DOHH2 (cell line): ENCODE data around the gene TFCP2L1.

Source experiments
- H3F3A ChIP-seq: fragments of 200-600 bp; sonication (generic), shearing (Covaris generic); 2 replicates; pipeline ENCODE4 v1.6.0; 2016; ENCODE audit warnings: antibody characterized with exemption, mild to moderate bottlenecking; ENCODE audit not compliant: control insufficient read depth, insufficient read depth
- H3K27ac ChIP-seq: fragments of 200-600 bp; sonication (generic); 2 replicates; pipeline ENCODE4 v1.5.1; 2014; ENCODE audit warnings: low read depth, mild to moderate bottlenecking, low read length, moderate library complexity
- H3K27me3 ChIP-seq: fragments of 200-600 bp; sonication (generic); 2 replicates; pipeline ENCODE4 v1.6.1; 2014; ENCODE audit warnings: mild to moderate bottlenecking, low read length, mixed read lengths; ENCODE audit not compliant: control insufficient read depth
- H3K36me3 ChIP-seq: fragments of 200-600 bp; sonication (generic); 2 replicates; pipeline ENCODE4 v1.6.1; 2014; ENCODE audit warnings: mild to moderate bottlenecking, low read length, moderate library complexity, mixed read lengths; ENCODE audit not compliant: control insufficient read depth
- H3K4me1 ChIP-seq: fragments of 200-600 bp; sonication (generic); 2 replicates; pipeline ENCODE4 v1.6.1; 2014; ENCODE audit warnings: mild to moderate bottlenecking, low read length, mixed read lengths; ENCODE audit not compliant: control insufficient read depth
- H3K4me2 ChIP-seq: fragments of 200-600 bp; sonication (generic); 2 replicates; pipeline ENCODE4 v1.6.0; 2014; ENCODE audit warnings: mild to moderate bottlenecking, low read length, moderate library complexity
- H3K4me3 ChIP-seq: fragments of 200-600 bp; sonication (generic); 2 replicates; pipeline ENCODE4 v1.5.1; 2014; ENCODE audit warnings: mild to moderate bottlenecking, low read length, mixed read lengths
- H3K79me2 ChIP-seq: fragments of 200-600 bp; sonication (generic); 2 replicates; pipeline ENCODE4 v1.6.1; 2014; ENCODE audit warnings: mild to moderate bottlenecking, low read length, mixed read lengths; ENCODE audit not compliant: control insufficient read depth
- H3K9me2 ChIP-seq: fragments of 200-600 bp; sonication (generic); replicated peaks from 2 replicates; pipeline ENCODE4 v1.6.1; 2014; ENCODE audit warnings: mild to moderate bottlenecking, low read length, mixed read lengths; ENCODE audit not compliant: control insufficient read depth
- H3K9me3 ChIP-seq: fragments of 200-600 bp; sonication (generic); 2 replicates; pipeline ENCODE4 v1.6.1; 2014; ENCODE audit warnings: antibody characterized with exemption, low read length, mixed read lengths; ENCODE audit not compliant: control insufficient read depth, insufficient read depth
- H4K20me1 ChIP-seq: fragments of 200-600 bp; sonication (generic); 2 replicates; pipeline ENCODE4 v1.6.0; 2014; ENCODE audit warnings: low read depth, mild to moderate bottlenecking, antibody characterized with exemption, low read length, moderate library complexity; ENCODE audit not compliant: control insufficient read depth, insufficient read depth
- EZH2phosphoT487 ChIP-seq: fragments of 200-600 bp; sonication (generic); IDR thresholded peaks from 2 replicates; pipeline ENCODE4 v1.6.1; 2017; ENCODE audit warnings: borderline replicate concordance, mild to moderate bottlenecking, antibody characterized with exemption, low read length, moderate library complexity, mixed read lengths
- TF ChIP-seq, protein P1 (sequence below): fragments of 200-600 bp; sonication (generic); IDR thresholded peaks from one replicate; pipeline ENCODE4 v1.5.1; 2014; ENCODE audit warnings: antibody characterized with exemption, mild to moderate bottlenecking, low read depth, low read length; ENCODE audit not compliant: poor library complexity, severe bottlenecking

Gene TFCP2L1

DNA sequence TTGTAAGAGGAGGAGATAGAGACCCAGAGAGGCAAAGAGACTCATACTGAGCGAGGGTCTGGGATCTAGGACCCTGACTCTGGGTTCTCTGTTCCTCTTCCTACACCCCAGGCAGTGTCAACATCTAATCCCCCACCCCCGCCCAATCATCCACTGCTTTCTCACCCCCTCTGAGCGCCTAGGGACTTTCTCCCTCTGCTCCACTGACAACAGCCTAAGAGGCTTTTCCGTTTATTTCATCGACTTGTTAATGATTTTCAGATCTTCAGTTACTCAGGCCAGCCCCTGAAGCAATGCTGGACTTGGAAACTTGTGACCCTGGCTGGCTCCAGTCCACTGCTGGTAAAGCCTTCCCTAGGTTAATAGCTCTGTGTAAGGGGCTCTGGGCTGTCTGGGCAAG, 65.1 kb downstream of the TFCP2L1 start:
- H3K27me3 ChIP-seq, result peaks cover 11% of the 10 kb centered on the region
- H3K4me3 ChIP-seq, result no peak overlapping the region

DNA sequence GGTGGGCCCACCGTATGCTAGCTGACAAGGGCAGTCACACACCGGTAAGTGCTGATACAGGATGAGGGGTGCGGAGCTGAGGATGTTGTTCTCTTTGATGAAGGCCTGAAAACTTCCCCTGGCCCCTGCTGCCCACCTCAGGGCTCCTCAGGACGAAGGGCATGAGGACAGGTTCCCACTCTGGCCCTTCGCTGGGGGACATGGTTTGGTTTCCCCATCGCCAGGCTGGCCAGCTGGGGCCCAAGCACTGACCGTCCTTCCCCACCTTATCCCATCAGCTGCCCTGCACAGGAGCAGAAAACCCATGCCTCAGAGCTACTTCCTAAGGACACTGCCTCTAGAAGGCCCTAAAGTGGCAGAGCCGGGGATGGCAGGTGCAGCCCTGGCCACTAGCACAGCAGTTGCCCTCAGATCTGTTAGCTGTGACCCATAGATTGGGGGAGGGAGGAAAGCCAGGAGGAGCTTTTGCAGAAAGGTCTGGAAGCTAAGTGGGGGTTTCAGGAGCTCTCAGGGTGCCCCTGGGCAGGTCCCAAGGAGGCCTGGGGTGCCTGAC, 66.5 kb downstream of the TFCP2L1 start:
- Histone ChIP-seq H3K4me3 (no peak overlapping the region), H3K4me1 (no peaks in the 10 kb centered on the region), H3K27me3 (peaks cover 11% of the 10 kb centered on the region), H4K20me1 (no peaks in the 10 kb centered on the region), H3K9me2 (no peaks in the 10 kb centered on the region), H3K79me2 (no peaks in the 10 kb centered on the region), H3K9me3 (no peaks in the 10 kb centered on the region), H3K27ac (no peak overlapping the region), H3K4me2 (no peak overlapping the region), H3F3A (no peaks in the 10 kb centered on the region), H3K36me3 (no peaks in the 10 kb centered on the region)
- no peak for TF ChIP-seq EZH2phosphoT487
- TF ChIP-seq, protein P1, sequence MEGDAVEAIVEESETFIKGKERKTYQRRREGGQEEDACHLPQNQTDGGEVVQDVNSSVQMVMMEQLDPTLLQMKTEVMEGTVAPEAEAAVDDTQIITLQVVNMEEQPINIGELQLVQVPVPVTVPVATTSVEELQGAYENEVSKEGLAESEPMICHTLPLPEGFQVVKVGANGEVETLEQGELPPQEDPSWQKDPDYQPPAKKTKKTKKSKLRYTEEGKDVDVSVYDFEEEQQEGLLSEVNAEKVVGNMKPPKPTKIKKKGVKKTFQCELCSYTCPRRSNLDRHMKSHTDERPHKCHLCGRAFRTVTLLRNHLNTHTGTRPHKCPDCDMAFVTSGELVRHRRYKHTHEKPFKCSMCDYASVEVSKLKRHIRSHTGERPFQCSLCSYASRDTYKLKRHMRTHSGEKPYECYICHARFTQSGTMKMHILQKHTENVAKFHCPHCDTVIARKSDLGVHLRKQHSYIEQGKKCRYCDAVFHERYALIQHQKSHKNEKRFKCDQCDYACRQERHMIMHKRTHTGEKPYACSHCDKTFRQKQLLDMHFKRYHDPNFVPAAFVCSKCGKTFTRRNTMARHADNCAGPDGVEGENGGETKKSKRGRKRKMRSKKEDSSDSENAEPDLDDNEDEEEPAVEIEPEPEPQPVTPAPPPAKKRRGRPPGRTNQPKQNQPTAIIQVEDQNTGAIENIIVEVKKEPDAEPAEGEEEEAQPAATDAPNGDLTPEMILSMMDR, result no peak

More for the DNA sequence above, 65.1 kb downstream of the TFCP2L1 start:
- Histone ChIP-seq H3K9me3 (no peaks in the 10 kb centered on the region), H3K36me3 (no peaks in the 10 kb centered on the region), H3K4me2 (no peak overlapping the region), H4K20me1 (no peaks in the 10 kb centered on the region), H3F3A (no peaks in the 10 kb centered on the region), H3K4me1 (no peaks in the 10 kb centered on the region), H3K79me2 (no peaks in the 10 kb centered on the region), H3K27ac (no peak overlapping the region), H3K9me2 (no peaks in the 10 kb centered on the region)
- TF ChIP-seq, protein P1, result no peak
- TF ChIP-seq EZH2phosphoT487, result no peak

DNA sequence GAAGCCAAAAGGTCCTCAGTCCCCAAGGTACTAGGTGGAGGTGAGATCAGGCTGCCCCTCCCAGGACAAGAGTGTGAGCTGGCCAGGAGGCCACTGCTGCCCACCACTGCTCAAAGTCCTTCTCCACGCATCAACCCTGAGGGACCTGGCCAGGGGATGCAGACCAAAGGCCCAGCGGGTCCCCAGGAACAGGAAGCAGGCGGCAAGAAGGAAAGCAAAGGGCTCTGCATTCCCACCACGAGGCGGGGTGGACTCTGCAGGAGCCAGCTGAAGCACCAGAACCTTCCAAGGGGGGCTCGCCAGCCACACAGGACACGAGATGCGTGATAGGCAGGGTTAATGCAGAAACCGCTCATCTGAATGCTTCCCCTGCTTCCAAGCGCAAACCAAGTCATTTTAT, 67.4 kb downstream of the TFCP2L1 start:
- H4K20me1 ChIP-seq, result no peaks in the 10 kb centered on the region
- H3K9me3 ChIP-seq, result no peaks in the 10 kb centered on the region
- H3K9me2 ChIP-seq, result no peaks in the 10 kb centered on the region
- H3K36me3 ChIP-seq, result no peaks in the 10 kb centered on the region
- H3K27ac ChIP-seq, result no peak overlapping the region
- H3K4me1 ChIP-seq, result no peaks in the 10 kb centered on the region
- H3K4me3 ChIP-seq, result no peak overlapping the region
- no peaks in the 10 kb centered on the region for H3F3A ChIP-seq
- TF ChIP-seq EZH2phosphoT487, result no peak
- TF ChIP-seq, protein P1, result no peak
- H3K79me2 ChIP-seq, result no peaks in the 10 kb centered on the region
- H3K27me3 ChIP-seq, result peaks cover 9% of the 10 kb centered on the region
- no peak overlapping the region for H3K4me2 ChIP-seq
